Sigmoid colon (tissue), 7 donors: Measurements from ENCODE around the gene NELFA. TPM values are rescaled to one million over a fixed set of nuclear protein-coding genes. Genes with fewer than 3 reads are reported as not detected.

Experiments used
- DNase-seq: peaks from one replicate; pipeline ENCODE4 v3.0.0-alpha.2; 2019
- H3K27ac ChIP-seq, 4 donors: fragments of 200-600 bp; sonication (generic); one replicate each; pipeline ENCODE4 v1.5.1; 2016 to 2019; ENCODE audit warnings: mild to moderate bottlenecking in 1 of 4
- H3K27me3 ChIP-seq, 3 donors: fragments of 200-600 bp; sonication (generic); one replicate each; pipeline ENCODE4 v1.5.1; 2019; ENCODE audit warnings: mild to moderate bottlenecking in 1 of 3
- H3K36me3 ChIP-seq, 4 donors: fragments of 200-600 bp; sonication (generic); one replicate each; pipeline ENCODE4 v1.5.1; 2016 to 2019
- H3K4me1 ChIP-seq, 4 donors: fragments of 200-600 bp; sonication (generic); one replicate each; pipeline ENCODE4 v1.5.1; 2017 to 2019
- H3K4me3 ChIP-seq, 4 donors: fragments of 200-600 bp; sonication (generic); one replicate each; pipeline ENCODE4 v1.5.1; 2017 to 2019; ENCODE audit warnings: mild to moderate bottlenecking in 2 of 4, moderate library complexity in 1 of 4
- H3K9me3 ChIP-seq, 4 donors: fragments of 200-600 bp in 3 of 4; sonication (generic) in 3 of 4; one replicate each; pipeline versions ENCODE4 v1.5.1 to v1.6.1; 2013 to 2019
- CTCF ChIP-seq, 4 experiments: fragments of 450-650 bp in 3 of 4; fragments of 200-600 bp in 1 of 4; IDR thresholded peaks; one replicate each; pipeline ENCODE4 v1.5.1; 2016 to 2019; ENCODE audit warnings: antibody characterized with exemption in 4 of 4, mild to moderate bottlenecking in 3 of 4, moderate library complexity in 2 of 4
- EP300 ChIP-seq, 4 donors: sonication (generic); formaldehyde crosslinking; IDR thresholded peaks; one replicate each; pipeline ENCODE4 v1.6.1; 2017; ENCODE audit warnings: antibody characterized with exemption in 4 of 4
- POLR2A ChIP-seq, 2 donors: fragments of 450-650 bp; IDR thresholded peaks; one replicate each; pipeline ENCODE4 v1.6.1; 2016; ENCODE audit warnings: antibody characterized with exemption in 2 of 2, mild to moderate bottlenecking in 2 of 2, moderate library complexity in 2 of 2
- POLR2AphosphoS5 ChIP-seq, 4 donors: sonication (generic); formaldehyde crosslinking; IDR thresholded peaks; one replicate each; pipeline ENCODE4 v1.6.1; 2017; ENCODE audit warnings: antibody characterized with exemption in 4 of 4
- WGBS, 2 donors: extraction: QIAGEN DNeasy Blood & Tissue Kit; methylation state at CpG; one replicate each; pipeline ENCODE4 v1.1.7; 2013; 5-methylcytosine and 5-hydroxymethylcytosine counted together
- intact Hi-C: fragments of 100-400 bp; cut with DNase I; formaldehyde crosslinking; loops from one replicate; pipeline ENCODE4 v1.15.1; 2023
- polyA plus RNA-seq, 3 donors: library from polyadenylated mRNA; stranded (reverse); fragments of 200-250 nt; gene quantifications; one replicate each; pipeline ENCODE4 v1.2.3, GENCODE V29; 2013
- total RNA-seq, 4 donors: library from RNA; depleted of rRNA; stranded (reverse); fragments of >200 nt; gene quantifications; one replicate each; pipeline ENCODE4 v1.1.0, GENCODE V29; 2016
- donor health status: healthy with polysubstance abuse.
- donor health status: Bipolar disorder and iron deficiency.
- donor health status: healthy.

NELFA gene
- total and polyA plus RNA-seq, 7 donors, result 13.8 to 27.4 (median 15.3) TPM

- Histone ChIP-seq H3K4me1 (no peaks in the 10 kb centered on the region), H3K36me3 (peaks cover 54 to 100% (median 73%) of the 10 kb centered on the region in 4 donors), H3K4me3 (no peak overlapping the region), H3K9me3 (no peaks in the 10 kb centered on the region), H3K27me3 (no peaks in the 10 kb centered on the region), H3K27ac (no peak overlapping the region)
- 91% methylated on average over 22 of the region's 22 CpGs for WGBS, 2 donors
- intact Hi-C loops, result no loop called here
- TF ChIP-seq EP300 (IDR thresholded peaks at IDR 0.05) (no peak), POLR2A (IDR thresholded peaks at IDR 0.05) (no peak), CTCF (IDR thresholded peaks at IDR 0.05) (no peak), POLR2AphosphoS5 (IDR thresholded peaks at IDR 0.05) (no peak)
- DNase-seq, result no peak
These were observed 22.1 kb downstream of the NELFA start for GRCh38 chr4:1986578-1987210.

- DNase-seq, result no peak
- intact Hi-C loops, result no loop called here
- WGBS, 2 donors, result 94% methylated on average over 54 of the region's 54 CpGs
- Histone ChIP-seq H3K4me3 (no peak overlapping the region), H3K36me3 (peaks cover 54 to 100% (median 73%) of the 10 kb centered on the region in 4 donors), H3K27ac (no peak overlapping the region), H3K27me3 (no peaks in the 10 kb centered on the region), H3K9me3 (no peaks in the 10 kb centered on the region), H3K4me1 (no peaks in the 10 kb centered on the region)
- TF ChIP-seq POLR2AphosphoS5 (IDR thresholded peaks at IDR 0.05) (no peak), POLR2A (IDR thresholded peaks at IDR 0.05) (no peak), EP300 (IDR thresholded peaks at IDR 0.05) (no peak), CTCF (IDR thresholded peaks at IDR 0.05) (no peak)
These were observed 22.8 kb downstream of the NELFA start for GRCh38 chr4:1985780-1986577.

- WGBS, 2 donors, result 87 to 91% methylated on average over 14 of the region's 14 CpGs
- no peaks in the 10 kb centered on the region for H3K4me1 ChIP-seq
- H3K27ac ChIP-seq, result no peak overlapping the region
- no peaks in the 10 kb centered on the region for H3K27me3 ChIP-seq
- intact Hi-C loops, result no loop called here
- H3K9me3 ChIP-seq, result no peaks in the 10 kb centered on the region
- no peak overlapping the region for H3K4me3 ChIP-seq
- DNase-seq, result no peak
- TF ChIP-seq EP300 (IDR thresholded peaks at IDR 0.05), result no peak
- TF ChIP-seq POLR2A (IDR thresholded peaks at IDR 0.05), result no peak
- TF ChIP-seq POLR2AphosphoS5 (IDR thresholded peaks at IDR 0.05), result no peak
- no peak for TF ChIP-seq CTCF (IDR thresholded peaks at IDR 0.05)
- H3K36me3 ChIP-seq, result peaks cover 54 to 100% (median 72%) of the 10 kb centered on the region in 4 donors
These were observed 23.5 kb downstream of the NELFA start for GRCh38 chr4:1985294-1985693.

- no peak overlapping the region for H3K27ac ChIP-seq
- TF ChIP-seq POLR2A (IDR thresholded peaks at IDR 0.05), result no peak
- no peak for TF ChIP-seq POLR2AphosphoS5 (IDR thresholded peaks at IDR 0.05)
- no peak for TF ChIP-seq EP300 (IDR thresholded peaks at IDR 0.05)
- TF ChIP-seq CTCF (IDR thresholded peaks at IDR 0.05), result no peak
- intact Hi-C loops, result no loop called here
- H3K36me3 ChIP-seq, result peaks cover 54 to 94% (median 71%) of the 10 kb centered on the region in 4 donors
- no peak for DNase-seq
- no peaks in the 10 kb centered on the region for H3K9me3 ChIP-seq
- H3K27me3 ChIP-seq, result no peaks in the 10 kb centered on the region
- H3K4me1 ChIP-seq, result no peaks in the 10 kb centered on the region
- H3K4me3 ChIP-seq, result no peak overlapping the region
- WGBS, 2 donors, result 78 to 86% methylated on average over 27 of the region's 27 CpGs
These were observed 24.2 kb downstream of the NELFA start for GRCh38 chr4:1984406-1985191.
